HCT116 (cell line): ENCODE data around the gene NFIB. TPM values are rescaled to one million over a fixed set of nuclear protein-coding genes. Genes with fewer than 3 reads are reported as not detected.

Experiments used
- ATAC-seq: fragments of 200-7000 bp; cut with Tn5 transposase; 2 replicates; pipeline ENCODE4 v1.9.1; 2020; ENCODE audit warnings: mild to moderate bottlenecking, moderate library complexity
- BruUV-seq: library from RNA; stranded (reverse); fragments of 400-500 nt; replicated peaks from 2 replicates; lab custom pipeline; 2021; lab: Mats Ljungman, UMichigan
- CTCF ChIA-PET: fragments of 300-600 bp; sonication (Branson Sonifier 250); formaldehyde crosslinking; loops from one replicate; lab custom pipeline; 2021; ENCODE audit warnings: antibody characterized with exemption; lab: Charles Lee
- POLR2A ChIA-PET: fragments of 300-600, 350-600 bp; sonication (Branson Sonifier 250); formaldehyde crosslinking; loops from one replicate; lab custom pipeline; 2021; ENCODE audit warnings: antibody characterized with exemption; lab: Charles Lee
- RAD21 ChIA-PET, 2 experiments: fragments of 300-600 bp; sonication (Branson Sonifier 250); formaldehyde crosslinking; loops; one replicate each; lab custom pipeline; 2023; ENCODE audit warnings: low total read pairs in 2 of 2; ENCODE audit not compliant: uncharacterized antibody in 2 of 2, unreplicated experiment in 2 of 2, low non-redundant PET in 1 of 2; lab: Charles Lee
- DNase-seq: peaks from one replicate; pipeline ENCODE4 v3.0.0-alpha.2; 2010; ENCODE audit warnings: low read depth, low spot score
- H2AFZ ChIP-seq: fragments of 200-600 bp; shearing (Covaris generic), sonication (generic); 2 replicates; pipeline ENCODE4 v1.6.1; 2017; ENCODE audit warnings: low read depth, mixed run types, mixed read lengths, antibody characterized with exemption, low read length; ENCODE audit not compliant: poor library complexity, severe bottlenecking
- H3K27ac ChIP-seq: 2 replicates; pipeline ENCODE4 v1.5.1; 2012; ENCODE audit warnings: low read depth, low read length
- H3K27me3 ChIP-seq: fragments of 200-600 bp; sonication (generic); 2 replicates; pipeline ENCODE4 v1.6.1; 2016; ENCODE audit warnings: mixed run types, low read length, mixed read lengths; ENCODE audit not compliant: insufficient read depth
- H3K36me3 ChIP-seq, 2 experiments: fragments of 200-500 bp in 1 of 2; fragments of 200-600 bp in 1 of 2; sonication (Bioruptor generic) in 1 of 2; sonication (generic) in 1 of 2; 2 replicates each; pipeline versions ENCODE4 v1.5.1 to v1.6.1; 2014 to 2016; ENCODE audit warnings: low read length in 2 of 2, inconsistent platforms in 1 of 2, mixed read lengths in 1 of 2, mixed run types in 1 of 2; ENCODE audit not compliant: insufficient read depth in 2 of 2, control insufficient read depth in 1 of 2
- H3K4me1 ChIP-seq, 2 experiments: fragments of 200-600 bp in 1 of 2; sonication (generic) in 1 of 2; 2 replicates each; pipeline versions ENCODE4 v1.5.1 to v1.6.1; 2012 to 2017; ENCODE audit warnings: low read length in 2 of 2, inconsistent platforms in 1 of 2, mild to moderate bottlenecking in 1 of 2, mixed read lengths in 1 of 2, mixed run types in 1 of 2, moderate library complexity in 1 of 2; ENCODE audit not compliant: insufficient read depth in 2 of 2, control insufficient read depth in 1 of 2
- H3K4me2 ChIP-seq: fragments of 200-600 bp; sonication (generic); 2 replicates; pipeline ENCODE4 v1.6.1; 2017; ENCODE audit warnings: mixed run types, low read length, mixed read lengths
- H3K4me3 ChIP-seq, 2 experiments: fragments of 200-600 bp in 1 of 2; sonication (generic) in 1 of 2; replicated peaks in 1 of 2; 2 replicates each; pipeline ENCODE4 v1.5.1; 2011 to 2016; ENCODE audit warnings: low read length in 2 of 2, control low read depth in 1 of 2, low read depth in 1 of 2, mild to moderate bottlenecking in 1 of 2, mixed read lengths in 1 of 2, mixed run types in 1 of 2
- H3K79me2 ChIP-seq: fragments of 200-600 bp; sonication (generic); 2 replicates; pipeline ENCODE4 v1.6.1; 2017; ENCODE audit warnings: mild to moderate bottlenecking, mixed run types, low read length, moderate library complexity, mixed read lengths; ENCODE audit not compliant: insufficient read depth
- H3K9ac ChIP-seq: fragments of 200-600 bp; sonication (generic); 2 replicates; pipeline ENCODE4 v1.6.1; 2016; ENCODE audit warnings: low read length, mixed read lengths
- H3K9me2 ChIP-seq: fragments of 200-600 bp; sonication (generic), shearing (Covaris generic); 2 replicates; pipeline ENCODE4 v1.6.1; 2017; ENCODE audit warnings: mixed run types, mild to moderate bottlenecking, moderate library complexity; ENCODE audit not compliant: insufficient read depth
- H3K9me3 ChIP-seq, 2 experiments: fragments of 200-500 bp in 1 of 2; fragments of 200-600 bp in 1 of 2; sonication (Bioruptor generic) in 1 of 2; sonication (generic) in 1 of 2; 2 replicates each; pipeline ENCODE4 v1.6.1; 2014 to 2017; ENCODE audit warnings: low read length in 2 of 2, mixed read lengths in 2 of 2, inconsistent platforms in 1 of 2, low read depth in 1 of 2, mild to moderate bottlenecking in 1 of 2, mixed run types in 1 of 2, moderate library complexity in 1 of 2; ENCODE audit not compliant: control insufficient read depth in 1 of 2, insufficient read depth in 1 of 2
- H4K20me1 ChIP-seq: fragments of 200-600 bp; sonication (generic), shearing (Covaris generic); 2 replicates; pipeline ENCODE4 v1.6.1; 2017; ENCODE audit warnings: mixed run types, mild to moderate bottlenecking, moderate library complexity; ENCODE audit not compliant: insufficient read depth
- CEBPB ChIP-seq: IDR thresholded peaks from 2 replicates; pipeline ENCODE4 v1.6.1; 2012; ENCODE audit warnings: low read depth
- EGR1 ChIP-seq: IDR thresholded peaks from 2 replicates; pipeline ENCODE4 v1.6.1; 2012; ENCODE audit warnings: low read depth
- EZH2 ChIP-seq: fragments of 200-600 bp; sonication (generic); IDR thresholded peaks from 2 replicates; pipeline ENCODE4 v1.6.1; 2017; ENCODE audit warnings: antibody characterized with exemption, mixed run types
- FOSL1 ChIP-seq: IDR thresholded peaks from 2 replicates; pipeline ENCODE4 v1.6.1; 2012; ENCODE audit warnings: low read depth
- POLR2A ChIP-seq: IDR thresholded peaks from 2 replicates; pipeline ENCODE4 v1.7.0; 2011; ENCODE audit warnings: borderline replicate concordance; ENCODE audit not compliant: insufficient read depth, insufficient read length; ENCODE audit errors: extremely low read depth
- POLR2AphosphoS5 ChIP-seq: IDR thresholded peaks from 2 replicates; pipeline ENCODE4 v1.6.1; 2011; ENCODE audit warnings: mild to moderate bottlenecking, low read depth, low read length, moderate library complexity
- SIN3A ChIP-seq: IDR thresholded peaks from 2 replicates; pipeline ENCODE4 v1.6.1; 2012; ENCODE audit warnings: low read depth
- SRF ChIP-seq: IDR thresholded peaks from 2 replicates; pipeline ENCODE4 v1.6.1; 2012; ENCODE audit warnings: low read depth
- TCF7L2 ChIP-seq: IDR thresholded peaks from 2 replicates; pipeline ENCODE4 v1.7.0; 2011; ENCODE audit warnings: borderline replicate concordance, inconsistent platforms; ENCODE audit not compliant: insufficient read depth, insufficient read length; ENCODE audit errors: extremely low read depth
- YY1 ChIP-seq: IDR thresholded peaks from 2 replicates; pipeline ENCODE4 v1.6.1; 2011; ENCODE audit warnings: low read length, low read depth, moderate library complexity, mild to moderate bottlenecking; ENCODE audit not compliant: insufficient replicate concordance; ENCODE audit errors: extremely low read depth
- ZBTB33 ChIP-seq: IDR thresholded peaks from 2 replicates; pipeline ENCODE4 v1.6.1; 2011; ENCODE audit warnings: mild to moderate bottlenecking, low read length, moderate library complexity; ENCODE audit not compliant: insufficient replicate concordance; ENCODE audit errors: extremely low read depth
- ZFX ChIP-seq: fragments of 450-650 bp; IDR thresholded peaks from 2 replicates; pipeline ENCODE4 v1.6.1; 2017
- intact Hi-C: fragments of 100-400 bp; cut with micrococcal nuclease; formaldehyde crosslinking; loops from 2 replicates; pipeline ENCODE4 v1.10.0; 2022
- total RNA-seq: library from RNA; stranded (reverse); gene quantifications from one replicate; pipeline ENCODE4 v1.2.1, GENCODE V29; 2021; ENCODE audit not compliant: unreplicated experiment
- TF ChIP-seq, protein P1 (sequence below): IDR thresholded peaks from 2 replicates; pipeline ENCODE4 v1.6.1; 2012; ENCODE audit warnings: low read depth

NFIB gene
- total RNA-seq, 1 experiment from 2014 or later = 6.6 TPM

GRCh38 chr9:14085810-14086209 lies 228.1 kb downstream of the NFIB start:
- TF ChIP-seq POLR2A (no peak), EZH2 (no peak), POLR2AphosphoS5 (no peak), CEBPB (no peak)
- no peaks in the 10 kb centered on the region for H4K20me1 ChIP-seq
- no peak overlapping the region for H3K4me2 ChIP-seq
- no peak overlapping the region for H3K4me3 ChIP-seq
- DNase-seq (no peak), ATAC-seq (no peak)
- H2AFZ ChIP-seq = no peak overlapping the region
- ChIA-PET POLR2A (no interaction called here), RAD21 (no interaction called here), CTCF (no interaction called here)
- BruUV-seq = no TSS peak
- no peaks in the 10 kb centered on the region for H3K27me3 ChIP-seq
- no peaks in the 10 kb centered on the region for H3K4me1 ChIP-seq
- H3K9ac ChIP-seq = no peak overlapping the region
- no peaks in the 10 kb centered on the region for H3K9me3 ChIP-seq
- H3K27ac ChIP-seq = no peak overlapping the region
- intact Hi-C loops = no loop called here
- no peaks in the 10 kb centered on the region for H3K9me2 ChIP-seq
- H3K36me3 ChIP-seq = no peaks in the 10 kb centered on the region
- H3K79me2 ChIP-seq = no peaks in the 10 kb centered on the region

- Histone ChIP-seq H3K9me2 (no peaks in the 10 kb centered on the region), H3K4me3 (no peak overlapping the region), H3K79me2 (no peaks in the 10 kb centered on the region), H4K20me1 (no peaks in the 10 kb centered on the region), H2AFZ (no peak overlapping the region), H3K27ac (no peak overlapping the region), H3K9me3 (no peaks in the 10 kb centered on the region), H3K4me1 (no peaks in the 10 kb centered on the region), H3K4me2 (no peak overlapping the region), H3K9ac (no peak overlapping the region), H3K36me3 (no peaks in the 10 kb centered on the region), H3K27me3 (no peaks in the 10 kb centered on the region)
- BruUV-seq = no TSS peak
- CTCF ChIA-PET = no interaction called here
- POLR2A ChIA-PET = no interaction called here
- ATAC-seq = no peak
- RAD21 ChIA-PET = no interaction called here
- no peak for DNase-seq
- intact Hi-C loops = no loop called here
- TF ChIP-seq, protein P1, sequence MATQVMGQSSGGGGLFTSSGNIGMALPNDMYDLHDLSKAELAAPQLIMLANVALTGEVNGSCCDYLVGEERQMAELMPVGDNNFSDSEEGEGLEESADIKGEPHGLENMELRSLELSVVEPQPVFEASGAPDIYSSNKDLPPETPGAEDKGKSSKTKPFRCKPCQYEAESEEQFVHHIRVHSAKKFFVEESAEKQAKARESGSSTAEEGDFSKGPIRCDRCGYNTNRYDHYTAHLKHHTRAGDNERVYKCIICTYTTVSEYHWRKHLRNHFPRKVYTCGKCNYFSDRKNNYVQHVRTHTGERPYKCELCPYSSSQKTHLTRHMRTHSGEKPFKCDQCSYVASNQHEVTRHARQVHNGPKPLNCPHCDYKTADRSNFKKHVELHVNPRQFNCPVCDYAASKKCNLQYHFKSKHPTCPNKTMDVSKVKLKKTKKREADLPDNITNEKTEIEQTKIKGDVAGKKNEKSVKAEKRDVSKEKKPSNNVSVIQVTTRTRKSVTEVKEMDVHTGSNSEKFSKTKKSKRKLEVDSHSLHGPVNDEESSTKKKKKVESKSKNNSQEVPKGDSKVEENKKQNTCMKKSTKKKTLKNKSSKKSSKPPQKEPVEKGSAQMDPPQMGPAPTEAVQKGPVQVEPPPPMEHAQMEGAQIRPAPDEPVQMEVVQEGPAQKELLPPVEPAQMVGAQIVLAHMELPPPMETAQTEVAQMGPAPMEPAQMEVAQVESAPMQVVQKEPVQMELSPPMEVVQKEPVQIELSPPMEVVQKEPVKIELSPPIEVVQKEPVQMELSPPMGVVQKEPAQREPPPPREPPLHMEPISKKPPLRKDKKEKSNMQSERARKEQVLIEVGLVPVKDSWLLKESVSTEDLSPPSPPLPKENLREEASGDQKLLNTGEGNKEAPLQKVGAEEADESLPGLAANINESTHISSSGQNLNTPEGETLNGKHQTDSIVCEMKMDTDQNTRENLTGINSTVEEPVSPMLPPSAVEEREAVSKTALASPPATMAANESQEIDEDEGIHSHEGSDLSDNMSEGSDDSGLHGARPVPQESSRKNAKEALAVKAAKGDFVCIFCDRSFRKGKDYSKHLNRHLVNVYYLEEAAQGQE = no peak
- TF ChIP-seq SIN3A (no peak), EGR1 (no peak), FOSL1 (no peak), ZBTB33 (no peak), POLR2AphosphoS5 (no peak), TCF7L2 (no peak), SRF (no peak), YY1 (no peak), ZFX (no peak), POLR2A (no peak)
Measured at GRCh38 chr9:14084867-14085266, 229.1 kb downstream of the NFIB start.
